SH-SY5Y (cell line): Measurements from ENCODE around the gene SLC1A1.

Source experiments
- GATA2 ChIP-seq: IDR thresholded peaks from 2 replicates; pipeline ENCODE4 v1.6.1; 2011; ENCODE audit warnings: mild to moderate bottlenecking, low read depth, low read length
- GATA3 ChIP-seq: IDR thresholded peaks from 2 replicates; pipeline ENCODE4 v1.6.1; 2011; ENCODE audit warnings: low read depth, mild to moderate bottlenecking, low read length, moderate library complexity

- TF ChIP-seq GATA2 (no peak), GATA3 (no peak)
These were observed 26.4 kb upstream of the SLC1A1 start for GRCh38 chr9:4463824-4464223.
